Epithelial cell of umbilical artery (primary cell): ENCODE results near the gene EIF3F. TPM values are rescaled to one million over a fixed set of nuclear protein-coding genes. Genes with fewer than 3 reads are reported as not detected.

ENCODE experiments used
- total RNA-seq: library from RNA; depleted of rRNA; stranded (reverse); fragments of >200 nt; gene quantifications from 2 replicates; pipeline ENCODE4 v1.2.3, GENCODE V29; 2014

Gene EIF3F, protein sequence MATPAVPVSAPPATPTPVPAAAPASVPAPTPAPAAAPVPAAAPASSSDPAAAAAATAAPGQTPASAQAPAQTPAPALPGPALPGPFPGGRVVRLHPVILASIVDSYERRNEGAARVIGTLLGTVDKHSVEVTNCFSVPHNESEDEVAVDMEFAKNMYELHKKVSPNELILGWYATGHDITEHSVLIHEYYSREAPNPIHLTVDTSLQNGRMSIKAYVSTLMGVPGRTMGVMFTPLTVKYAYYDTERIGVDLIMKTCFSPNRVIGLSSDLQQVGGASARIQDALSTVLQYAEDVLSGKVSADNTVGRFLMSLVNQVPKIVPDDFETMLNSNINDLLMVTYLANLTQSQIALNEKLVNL
- 157 and 211 TPM in 2 replicates for total RNA-seq

DNA sequence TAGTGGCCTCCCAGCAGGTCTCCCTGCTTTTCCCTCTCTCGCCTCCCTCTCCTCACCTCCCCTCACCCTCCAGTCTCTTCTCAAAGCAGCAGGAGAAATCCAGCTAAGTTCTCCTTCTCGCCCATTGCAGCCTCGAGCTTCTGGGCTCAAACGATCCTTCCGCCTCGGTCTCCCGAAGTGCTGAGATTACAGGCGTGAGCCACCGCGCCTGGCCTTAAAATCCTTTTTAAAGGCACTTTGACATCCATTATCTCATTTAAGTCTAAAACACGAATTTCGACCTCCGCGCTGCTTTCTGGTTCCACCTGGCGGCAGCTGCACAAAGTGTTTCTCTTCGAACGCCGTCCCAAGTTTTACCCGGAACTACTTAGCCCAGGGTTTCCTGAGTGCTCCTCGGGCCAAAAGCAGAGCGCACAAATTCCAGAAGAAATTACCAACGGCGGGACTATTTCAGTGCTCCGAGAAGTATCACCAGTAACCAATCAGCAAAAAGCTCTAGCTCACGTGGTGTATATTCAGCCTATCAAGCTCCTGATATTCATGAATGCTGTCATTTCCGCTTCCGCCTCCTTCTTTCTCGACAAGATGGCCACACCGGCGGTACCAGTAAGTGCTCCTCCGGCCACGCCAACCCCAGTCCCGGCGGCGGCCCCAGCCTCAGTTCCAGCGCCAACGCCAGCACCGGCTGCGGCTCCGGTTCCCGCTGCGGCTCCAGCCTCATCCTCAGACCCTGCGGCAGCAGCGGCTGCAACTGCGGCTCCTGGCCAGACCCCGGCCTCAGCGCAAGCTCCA is at the start of gene EIF3F:
TSS of gene EIF3F (plus strand) at position 570 of the 792 bp plus-strand sequence. CDS start at position 586, 16 bp downstream.

GRCh38 chr11:7941608-7942007 is 45.5 kb upstream of the EIF3F start, which contains the start of gene OR10A3:
TSS of gene OR10A3 (minus strand) at chr11:7941708. CDS start at chr11:7939520, 2,188 bp downstream.

DNA sequence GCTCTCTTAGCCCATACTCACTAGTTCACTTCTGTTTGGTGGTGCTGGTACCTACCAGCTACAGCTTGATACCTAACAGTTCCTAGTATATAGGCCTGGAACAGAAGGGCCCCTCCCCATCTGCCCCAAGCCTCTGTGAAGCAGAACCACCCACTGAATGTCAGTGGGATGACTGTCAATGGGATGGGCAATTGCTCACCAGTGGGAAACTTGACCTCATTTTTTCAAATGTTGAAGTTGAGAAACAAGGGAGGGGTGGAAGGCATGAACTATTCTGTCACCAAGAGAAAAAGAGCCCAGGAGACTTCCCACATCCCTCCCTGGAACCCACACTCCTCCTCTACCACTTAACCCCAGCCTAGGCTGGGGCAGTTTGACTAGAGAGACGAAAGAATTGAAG is 21.8 kb upstream of the EIF3F start, which contains the start of gene NLRP10:
TSS of gene NLRP10 (minus strand) at position 62 of the 400 bp plus-strand sequence. CDS start 1,952 bp downstream, outside the sequence.

Other genes with a start within 250 kb of the EIF3F start
- gene OR5P2, start 190.4 kb upstream of the EIF3F start, total RNA-seq = not detected in 2 replicates
- not detected in 2 replicates for gene OR5P3, start 156.5 kb upstream of the EIF3F start, total RNA-seq
- gene OR10A6, start 56.1 kb upstream of the EIF3F start, total RNA-seq = not detected in 2 replicates
- gene OR10A3, start 45.6 kb upstream of the EIF3F start, total RNA-seq = not detected in 2 replicates
- 0.15 TPM in 1 of 2 replicates, not detected in the other for gene NLRP10, start 21.9 kb upstream of the EIF3F start, total RNA-seq
- 7.5 and 7.6 TPM in 2 replicates for gene TUB, start 93.9 kb downstream of the EIF3F start, total RNA-seq
- not detected in 2 replicates for gene RIC3, start 181.7 kb downstream of the EIF3F start, total RNA-seq